Measurements from ENCODE around the gene PLA2G4B. TPM values are rescaled to one million over a fixed set of nuclear protein-coding genes. Genes with fewer than 3 reads are reported as not detected.

The PLA2G4B gene
- total and polyA plus RNA-seq, 2 of the 8 experiments (the other 6 are each of a cell fraction or from before 2014, with no cell fraction given): 4.2 to 9.2 TPM

GRCh38 chr15:41829959-41830646 is 8.5 kb upstream of the PLA2G4B start:
- no peak overlapping the region for H3K18ac ChIP-seq (ENCODE audit: extremely low read depth, low read length)
- FAIRE-seq (no peak), DNase-seq (ENCODE audit: low read depth in 1 of 2, low spot score in 2 of 2) (no peak)
- H3K79me2 ChIP-seq (ENCODE audit: control insufficient read depth in 1 of 2, insufficient read depth in 2 of 2, low read length in 2 of 2): no peaks in the 10 kb centered on the region
- no peak overlapping the region for H3K14ac ChIP-seq (ENCODE audit: insufficient read length)
- no peak overlapping the region for H3K4me2 ChIP-seq (ENCODE audit: insufficient read depth in 1 of 2, low read depth in 2 of 2, low read length in 2 of 2)
- H2BK5ac ChIP-seq (ENCODE audit: low read depth, low read length): 0 out of 2 replicates have a peak overlapping the region, but pooled peaks have one; percentile 35
- peaks cover 0 to 4% (median 2%) of the 10 kb centered on the region in 4 experiments; a peak in 4 of 7 replicates for H3K4me1 ChIP-seq (replicated peaks in 1 of 4; ENCODE audit: control insufficient read depth in 3 of 4, insufficient read depth in 4 of 4, low read length in 3 of 4)
- POLR2A ChIA-PET (ENCODE audit: partially characterized antibody): interaction anchor here (0.7 to 1.2 kb wide), 2 partner anchors 10 to 15 kb away, joined by 3 read pairs; no protein-coding TSS in a partner anchor
- no peak overlapping the region for H2BK15ac ChIP-seq (ENCODE audit: low read length)
- H2AFZ ChIP-seq (ENCODE audit: low read length): no peak overlapping the region
- no peak overlapping the region for H3K56ac ChIP-seq (replicated peaks; ENCODE audit: insufficient read length, low read depth, low read length)
- H3K9me3 ChIP-seq (ENCODE audit: insufficient read depth in 2 of 2, low read depth in 1 of 2, low read length in 1 of 2): no peaks in the 10 kb centered on the region
- CTCF ChIA-PET (ENCODE audit: partially characterized antibody): interaction anchor here (1.0 to 3.8 kb wide), 6 partner anchors 15 to 74 kb away, joined by 3 to 30 read pairs (median 9); partner anchors contain the start of gene MAPKBP1
- H3K23me2 ChIP-seq (ENCODE audit: low read depth, low read length): peaks cover 10% of the 10 kb centered on the region; the same call in 1 of the 2 replicates
- H4K91ac ChIP-seq (replicated peaks; ENCODE audit: insufficient read length, low read length): no peak overlapping the region
- H2BK12ac ChIP-seq (ENCODE audit: low read depth, low read length): no peak overlapping the region; the same call in 1 of the 2 replicates
- WGBS, 2 experiments (ENCODE audit: extremely low coverage in 1 of 2, insufficient coverage in 1 of 2, insufficient read length in 1 of 2, insufficient replicate concordance in 2 of 2, low coverage in 1 of 2, low lambda C conversion rate in 2 of 2, missing lambda C conversion rate in 1 of 2): 91% methylated on average over 13 of the region's 13 CpGs; no CpG with 5 or more reads in 1 of the 2 experiments
- no peak overlapping the region for H4K5ac ChIP-seq (ENCODE audit: insufficient read length, low read depth, low read length)
- H3K4me3 ChIP-seq (ENCODE audit: extremely low read depth in 1 of 4, insufficient read depth in 2 of 4, low read depth in 3 of 4, low read length in 4 of 4): no peak overlapping the region
- peaks cover 0 to 3% (median 0%) of the 10 kb centered on the region in 4 experiments; a peak in 4 of 8 replicates for H3K36me3 ChIP-seq (ENCODE audit: control insufficient read depth in 2 of 4, insufficient read depth in 4 of 4, low read length in 3 of 4)
- H2BK120ac ChIP-seq (replicated peaks; ENCODE audit: low read depth, low read length): no peak overlapping the region
- no peak overlapping the region; the same call in 1 of the 2 replicates for H3K27ac ChIP-seq (ENCODE audit: low read depth, low read length)
- H2AK5ac ChIP-seq (ENCODE audit: low read depth, low read length): no peak overlapping the region
- peaks cover 1 to 15% of the 10 kb centered on the region in 2 experiments for H4K20me1 ChIP-seq (replicated peaks in 1 of 2; ENCODE audit: control insufficient read depth in 1 of 2, insufficient read depth in 2 of 2, low read length in 2 of 2)
- H3K27me3 ChIP-seq (replicated peaks in 1 of 4; ENCODE audit: control insufficient read depth in 3 of 4, extremely low read depth in 1 of 4, insufficient read depth in 3 of 4, low read length in 3 of 4): peaks cover 0 to 2% (median 0%) of the 10 kb centered on the region in 4 experiments; a peak in 1 of 7 replicates
- H4K8ac ChIP-seq (ENCODE audit: extremely low read depth, insufficient read depth, low read length): peak overlapping the region; percentile 28; the same call in 1 of the 2 replicates
- H2BK20ac ChIP-seq (ENCODE audit: low read length): no peak overlapping the region
- H3K4ac ChIP-seq (replicated peaks; ENCODE audit: insufficient read length, low read depth, low read length): no peak overlapping the region
- no peak overlapping the region for H3K23ac ChIP-seq (ENCODE audit: insufficient read length)
- H3K9ac ChIP-seq (replicated peaks in 1 of 4; ENCODE audit: extremely low read depth in 1 of 4, low read depth in 3 of 4, low read length in 3 of 4): no peak overlapping the region
- peaks cover 2% of the 10 kb centered on the region; the same call in 1 of the 2 replicates for H3K79me1 ChIP-seq (ENCODE audit: low read depth, low read length)
- no peak for TF ChIP-seq POLR2A (IDR thresholded peaks at IDR 0.05; ENCODE audit: control extremely low read depth in 1 of 2, low read depth in 2 of 2, low read length in 2 of 2)
- no peak for TF ChIP-seq GTF2F1 (IDR thresholded peaks at IDR 0.05; ENCODE audit: borderline replicate concordance, low read depth, low read length)
- TF ChIP-seq KDM4A (IDR thresholded peaks at IDR 0.05; ENCODE audit: low read depth, low read length, severe bottlenecking): no peak
- no peak for TF ChIP-seq SRF (IDR thresholded peaks at IDR 0.05; ENCODE audit: low read depth, low read length)
- TF ChIP-seq NRF1 (IDR thresholded peaks at IDR 0.05; ENCODE audit: low read depth, low read length): no peak
- no peak for TF ChIP-seq POLR2AphosphoS5 (IDR thresholded peaks at IDR 0.05; ENCODE audit: low read depth, low read length)
- TF ChIP-seq CEBPB (IDR thresholded peaks at IDR 0.05; ENCODE audit: low read depth, low read length): no peak
- TF ChIP-seq, protein P1, sequence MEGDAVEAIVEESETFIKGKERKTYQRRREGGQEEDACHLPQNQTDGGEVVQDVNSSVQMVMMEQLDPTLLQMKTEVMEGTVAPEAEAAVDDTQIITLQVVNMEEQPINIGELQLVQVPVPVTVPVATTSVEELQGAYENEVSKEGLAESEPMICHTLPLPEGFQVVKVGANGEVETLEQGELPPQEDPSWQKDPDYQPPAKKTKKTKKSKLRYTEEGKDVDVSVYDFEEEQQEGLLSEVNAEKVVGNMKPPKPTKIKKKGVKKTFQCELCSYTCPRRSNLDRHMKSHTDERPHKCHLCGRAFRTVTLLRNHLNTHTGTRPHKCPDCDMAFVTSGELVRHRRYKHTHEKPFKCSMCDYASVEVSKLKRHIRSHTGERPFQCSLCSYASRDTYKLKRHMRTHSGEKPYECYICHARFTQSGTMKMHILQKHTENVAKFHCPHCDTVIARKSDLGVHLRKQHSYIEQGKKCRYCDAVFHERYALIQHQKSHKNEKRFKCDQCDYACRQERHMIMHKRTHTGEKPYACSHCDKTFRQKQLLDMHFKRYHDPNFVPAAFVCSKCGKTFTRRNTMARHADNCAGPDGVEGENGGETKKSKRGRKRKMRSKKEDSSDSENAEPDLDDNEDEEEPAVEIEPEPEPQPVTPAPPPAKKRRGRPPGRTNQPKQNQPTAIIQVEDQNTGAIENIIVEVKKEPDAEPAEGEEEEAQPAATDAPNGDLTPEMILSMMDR (IDR thresholded peaks at IDR 0.05; ENCODE audit: control extremely low read depth in 1 of 3, insufficient read depth in 1 of 3, low read depth in 1 of 3, low read length in 3 of 3): no peak
- TF ChIP-seq SIX5 (IDR thresholded peaks at IDR 0.05; ENCODE audit: low read depth, low read length): no peak
- TF ChIP-seq RNF2 (IDR thresholded peaks at IDR 0.05; ENCODE audit: borderline replicate concordance, low read depth, low read length, missing control alignments, poor library complexity, severe bottlenecking): no peak
